K562 (cell line): Measurements from ENCODE around the gene ECSCR. TPM values are rescaled to one million over a fixed set of nuclear protein-coding genes. Genes with fewer than 3 reads are reported as not detected.

Experiments
- ELF1 ChIP-seq: fragments of 200-800 bp; sonication (Bioruptor generic); IDR thresholded peaks from 2 replicates; pipeline ENCODE4 v1.6.1; 2016; ENCODE audit warnings: missing genetic modification characterization, missing compliant biosample characterization
- HDAC2 ChIP-seq: fragments of 450-650 bp; IDR thresholded peaks from 2 replicates; pipeline ENCODE4 v1.6.1; 2016; ENCODE audit warnings: mild to moderate bottlenecking
- L3MBTL2 ChIP-seq: fragments of 450-650 bp; IDR thresholded peaks from 2 replicates; pipeline ENCODE4 v1.6.1; 2016; ENCODE audit warnings: mild to moderate bottlenecking, moderate library complexity
- MAZ ChIP-seq, 2 experiments: fragments of 450-650 bp in 1 of 2; sonication (generic) in 1 of 2; formaldehyde crosslinking; IDR thresholded peaks in 1 of 2; conservative IDR thresholded peaks in 1 of 2; 2 replicates each; pipeline versions ENCODE4 v1.4.0 to v1.5.0; 2020; ENCODE audit warnings: mild to moderate bottlenecking in 1 of 2, missing genetic modification reagents in 1 of 2
- NBN ChIP-seq: fragments of 450-650 bp; IDR thresholded peaks from 2 replicates; pipeline ENCODE4 v1.6.1; 2016; ENCODE audit warnings: low read depth, mild to moderate bottlenecking
- SMAD4 ChIP-seq: fragments of 250-450 bp; sonication (Bioruptor Pico); conservative IDR thresholded peaks from 2 replicates; pipeline ENCODE4 v1.8.0; 2021; ENCODE audit warnings: inconsistent platforms, mild to moderate bottlenecking, moderate library complexity
- SMARCA4 ChIP-seq: fragments of 450-650 bp; IDR thresholded peaks from 2 replicates; pipeline ENCODE4 v1.6.1; 2016
- SPI1 ChIP-seq: IDR thresholded peaks from 2 replicates; pipeline ENCODE4 v1.6.1; 2011; ENCODE audit warnings: low read depth, low read length, control low read depth, borderline replicate concordance
- ZNF311 ChIP-seq: fragments of 250-450 bp; sonication (Bioruptor Pico); IDR thresholded peaks from 2 replicates; pipeline ENCODE4 v1.4.0; 2020; ENCODE audit warnings: mild to moderate bottlenecking, moderate library complexity
- polyA plus RNA-seq, 8 experiments: library from polyadenylated mRNA; depleted of rRNA in 4 of 8; stranded (reverse) in 5 of 8; unstranded in 3 of 8; fragments of >200 nt; fragmentation: Nextera tagmentation in 2 of 8; fragmentation: Illumina TruSeq in 1 of 8; extraction: Ambion mirVana in 2 of 8; extraction: Trizol in 1 of 8; gene quantifications; 2 replicates each; pipeline versions ENCODE4 v1.2.1 to v1.2.3, GENCODE V29; 2011 to 2014; ENCODE audit warnings: inconsistent platforms in 1 of 8, missing spikeins in 1 of 8
- total RNA-seq, 7 experiments: library from RNA; depleted of rRNA in 6 of 7; stranded (reverse); fragments of >200 nt in 6 of 7; fragmentation: Illumina TruSeq in 2 of 7; extraction: Trizol in 2 of 7; gene quantifications; 2 replicates each; pipeline versions ENCODE4 v1.2.1 to v1.2.3, GENCODE V29; 2011 to 2021; ENCODE audit warnings: low replicate concordance in 1 of 7
- TF ChIP-seq, protein P1 (sequence below), 2 experiments: fragments of 450-650 bp; conservative IDR thresholded peaks; 2 replicates each; pipeline ENCODE4 v1.6.1; 2017; ENCODE audit warnings: mild to moderate bottlenecking in 2 of 2, moderate library complexity in 2 of 2
- TF ChIP-seq, protein P2 (sequence below): sonication (generic); formaldehyde crosslinking; IDR thresholded peaks from 2 replicates; pipeline ENCODE4 v1.8.0; 2022; ENCODE audit warnings: mild to moderate bottlenecking, missing genetic modification reagents, borderline replicate concordance
- TF ChIP-seq, protein P3 (sequence below), 2 experiments: IDR thresholded peaks; 2 replicates each; pipeline ENCODE4 v1.6.1; 2012; ENCODE audit warnings: improper control_type of control experiment in 2 of 2, low read depth in 2 of 2, low read length in 2 of 2, borderline replicate concordance in 1 of 2
- TF ChIP-seq, protein P4 (sequence below), 3 experiments: IDR thresholded peaks in 2 of 3; conservative IDR thresholded peaks in 1 of 3; 2 replicates each; pipeline ENCODE4 v1.5.1; 2011 to 2012; ENCODE audit warnings: low read length in 3 of 3, mild to moderate bottlenecking in 3 of 3, control low read depth in 2 of 3, improper control_type of control experiment in 1 of 3, inconsistent platforms in 1 of 3, low read depth in 1 of 3, mixed read lengths in 1 of 3, moderate library complexity in 1 of 3; ENCODE audit not compliant: insufficient read depth in 2 of 3

Gene ECSCR
- total and polyA plus RNA-seq, 9 of the 15 experiments (the other 6 are each of a cell fraction or from before 2014, with no cell fraction given) = 0.10 to 0.25 (median 0.13) TPM; not detected in 6

DNA sequence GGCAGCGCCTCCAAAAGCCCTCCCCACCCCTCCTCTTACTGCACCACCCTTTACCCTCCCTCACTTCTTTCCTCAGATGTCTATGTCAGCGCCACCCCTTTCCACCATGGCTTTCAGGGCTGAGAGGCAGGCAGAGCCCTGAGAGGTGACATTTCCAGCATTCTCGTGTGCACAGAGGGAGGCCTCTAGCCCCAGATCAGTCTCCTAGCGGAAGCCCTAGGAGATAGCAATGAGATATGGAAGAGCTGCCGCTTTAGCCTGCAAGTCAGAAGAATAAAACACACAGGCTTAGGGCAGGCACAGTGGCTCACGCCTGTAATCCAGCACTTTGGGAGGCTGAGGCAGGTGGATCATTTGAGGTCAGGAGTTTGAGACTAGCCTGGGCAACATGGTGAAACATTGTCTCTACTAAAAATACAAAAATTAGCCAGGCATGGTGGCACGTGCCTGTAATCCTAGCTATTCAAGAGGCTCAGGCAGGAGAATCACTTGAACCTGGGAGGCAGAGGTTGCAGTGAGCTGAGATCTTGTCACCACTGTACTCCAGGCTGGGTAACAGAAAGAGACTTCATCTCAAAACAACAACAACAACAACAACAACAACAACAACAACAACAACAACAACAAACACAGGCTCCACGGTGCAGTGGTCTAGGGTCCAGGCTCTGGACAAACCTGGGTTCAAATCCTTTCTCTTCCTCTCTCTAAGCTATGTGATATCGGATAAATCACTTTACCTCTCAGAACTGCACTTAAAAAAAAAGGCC lies 16.3 kb upstream of the ECSCR start (continued):
- TF ChIP-seq, protein P1, sequence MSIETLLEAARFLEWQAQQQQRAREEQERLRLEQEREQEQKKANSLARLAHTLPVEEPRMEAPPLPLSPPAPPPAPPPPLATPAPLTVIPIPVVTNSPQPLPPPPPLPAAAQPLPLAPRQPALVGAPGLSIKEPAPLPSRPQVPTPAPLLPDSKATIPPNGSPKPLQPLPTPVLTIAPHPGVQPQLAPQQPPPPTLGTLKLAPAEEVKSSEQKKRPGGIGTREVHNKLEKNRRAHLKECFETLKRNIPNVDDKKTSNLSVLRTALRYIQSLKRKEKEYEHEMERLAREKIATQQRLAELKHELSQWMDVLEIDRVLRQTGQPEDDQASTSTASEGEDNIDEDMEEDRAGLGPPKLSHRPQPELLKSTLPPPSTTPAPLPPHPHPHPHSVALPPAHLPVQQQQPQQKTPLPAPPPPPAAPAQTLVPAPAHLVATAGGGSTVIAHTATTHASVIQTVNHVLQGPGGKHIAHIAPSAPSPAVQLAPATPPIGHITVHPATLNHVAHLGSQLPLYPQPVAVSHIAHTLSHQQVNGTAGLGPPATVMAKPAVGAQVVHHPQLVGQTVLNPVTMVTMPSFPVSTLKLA (conservative IDR thresholded peaks at IDR 0.05) = peak in 1 of 2 experiments; percentile 24; a peak in 1 of 4 replicates
- TF ChIP-seq HDAC2 (0 out of 2 replicates have a peak, but pooled peaks have one; percentile 36), ELF1 (tag) (0 out of 2 replicates have a peak, but pooled peaks have one; percentile 19), L3MBTL2 (peak; percentile 69), SMAD4 (CRISPR knock-in tag) (peak; percentile 40), MAZ (CRISPR knock-in tag; conservative IDR thresholded peaks at IDR 0.05 in 1 of 2, IDR thresholded peaks at IDR 0.05 in 1 of 2) (peak; percentile 32 to 47; a peak in 3 of 4 replicates), ZNF311 (CRISPR knock-in tag) (0 out of 2 replicates have a peak, but pooled peaks have one; percentile 32), SPI1 (peak; percentile 9; the same call in 1 of the 2 replicates), SMARCA4 (peak; percentile 74), NBN (peak; percentile 32; the same call in 1 of the 2 replicates)
- TF ChIP-seq, protein P2, sequence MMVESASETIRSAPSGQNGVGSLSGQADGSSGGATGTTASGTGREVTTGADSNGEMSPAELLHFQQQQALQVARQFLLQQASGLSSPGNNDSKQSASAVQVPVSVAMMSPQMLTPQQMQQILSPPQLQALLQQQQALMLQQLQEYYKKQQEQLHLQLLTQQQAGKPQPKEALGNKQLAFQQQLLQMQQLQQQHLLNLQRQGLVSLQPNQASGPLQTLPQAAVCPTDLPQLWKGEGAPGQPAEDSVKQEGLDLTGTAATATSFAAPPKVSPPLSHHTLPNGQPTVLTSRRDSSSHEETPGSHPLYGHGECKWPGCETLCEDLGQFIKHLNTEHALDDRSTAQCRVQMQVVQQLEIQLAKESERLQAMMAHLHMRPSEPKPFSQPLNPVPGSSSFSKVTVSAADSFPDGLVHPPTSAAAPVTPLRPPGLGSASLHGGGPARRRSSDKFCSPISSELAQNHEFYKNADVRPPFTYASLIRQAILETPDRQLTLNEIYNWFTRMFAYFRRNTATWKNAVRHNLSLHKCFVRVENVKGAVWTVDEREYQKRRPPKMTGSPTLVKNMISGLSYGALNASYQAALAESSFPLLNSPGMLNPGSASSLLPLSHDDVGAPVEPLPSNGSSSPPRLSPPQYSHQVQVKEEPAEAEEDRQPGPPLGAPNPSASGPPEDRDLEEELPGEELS (CRISPR knock-in tag) = peak; percentile 77
- TF ChIP-seq, protein P3, sequence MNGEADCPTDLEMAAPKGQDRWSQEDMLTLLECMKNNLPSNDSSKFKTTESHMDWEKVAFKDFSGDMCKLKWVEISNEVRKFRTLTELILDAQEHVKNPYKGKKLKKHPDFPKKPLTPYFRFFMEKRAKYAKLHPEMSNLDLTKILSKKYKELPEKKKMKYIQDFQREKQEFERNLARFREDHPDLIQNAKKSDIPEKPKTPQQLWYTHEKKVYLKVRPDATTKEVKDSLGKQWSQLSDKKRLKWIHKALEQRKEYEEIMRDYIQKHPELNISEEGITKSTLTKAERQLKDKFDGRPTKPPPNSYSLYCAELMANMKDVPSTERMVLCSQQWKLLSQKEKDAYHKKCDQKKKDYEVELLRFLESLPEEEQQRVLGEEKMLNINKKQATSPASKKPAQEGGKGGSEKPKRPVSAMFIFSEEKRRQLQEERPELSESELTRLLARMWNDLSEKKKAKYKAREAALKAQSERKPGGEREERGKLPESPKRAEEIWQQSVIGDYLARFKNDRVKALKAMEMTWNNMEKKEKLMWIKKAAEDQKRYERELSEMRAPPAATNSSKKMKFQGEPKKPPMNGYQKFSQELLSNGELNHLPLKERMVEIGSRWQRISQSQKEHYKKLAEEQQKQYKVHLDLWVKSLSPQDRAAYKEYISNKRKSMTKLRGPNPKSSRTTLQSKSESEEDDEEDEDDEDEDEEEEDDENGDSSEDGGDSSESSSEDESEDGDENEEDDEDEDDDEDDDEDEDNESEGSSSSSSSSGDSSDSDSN (IDR thresholded peaks at IDR 0.05; ENCODE audit: borderline replicate concordance in 1 of 2, low read depth in 2 of 2, low read length in 2 of 2) = 0 out of 4 replicates have a peak, but pooled peaks of 1 of the 2 experiments have one; percentile 65
- TF ChIP-seq, protein P4, sequence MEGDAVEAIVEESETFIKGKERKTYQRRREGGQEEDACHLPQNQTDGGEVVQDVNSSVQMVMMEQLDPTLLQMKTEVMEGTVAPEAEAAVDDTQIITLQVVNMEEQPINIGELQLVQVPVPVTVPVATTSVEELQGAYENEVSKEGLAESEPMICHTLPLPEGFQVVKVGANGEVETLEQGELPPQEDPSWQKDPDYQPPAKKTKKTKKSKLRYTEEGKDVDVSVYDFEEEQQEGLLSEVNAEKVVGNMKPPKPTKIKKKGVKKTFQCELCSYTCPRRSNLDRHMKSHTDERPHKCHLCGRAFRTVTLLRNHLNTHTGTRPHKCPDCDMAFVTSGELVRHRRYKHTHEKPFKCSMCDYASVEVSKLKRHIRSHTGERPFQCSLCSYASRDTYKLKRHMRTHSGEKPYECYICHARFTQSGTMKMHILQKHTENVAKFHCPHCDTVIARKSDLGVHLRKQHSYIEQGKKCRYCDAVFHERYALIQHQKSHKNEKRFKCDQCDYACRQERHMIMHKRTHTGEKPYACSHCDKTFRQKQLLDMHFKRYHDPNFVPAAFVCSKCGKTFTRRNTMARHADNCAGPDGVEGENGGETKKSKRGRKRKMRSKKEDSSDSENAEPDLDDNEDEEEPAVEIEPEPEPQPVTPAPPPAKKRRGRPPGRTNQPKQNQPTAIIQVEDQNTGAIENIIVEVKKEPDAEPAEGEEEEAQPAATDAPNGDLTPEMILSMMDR (IDR thresholded peaks at IDR 0.05 in 2 of 3, conservative IDR thresholded peaks at IDR 0.05 in 1 of 3; ENCODE audit: insufficient read depth in 2 of 3, low read depth in 1 of 3, low read length in 3 of 3) = peak in 1 of 3 experiments; percentile 32; a peak in 2 of 6 replicates
